GM12875 (cell line): Measurements from ENCODE around the gene TAS1R3.

Experiments used
- H3K4me3 ChIP-seq: one replicate; pipeline ENCODE4 v1.5.1; 2011; ENCODE audit warnings: low read depth, low read length, control low read depth
- TF ChIP-seq, protein P1 (sequence below): IDR thresholded peaks from 2 replicates; pipeline ENCODE4 v1.5.1; 2011; ENCODE audit warnings: low read depth, mild to moderate bottlenecking, control low read depth, inconsistent platforms, low read length, moderate library complexity, borderline replicate concordance; ENCODE audit not compliant: insufficient read depth

Gene TAS1R3

DNA sequence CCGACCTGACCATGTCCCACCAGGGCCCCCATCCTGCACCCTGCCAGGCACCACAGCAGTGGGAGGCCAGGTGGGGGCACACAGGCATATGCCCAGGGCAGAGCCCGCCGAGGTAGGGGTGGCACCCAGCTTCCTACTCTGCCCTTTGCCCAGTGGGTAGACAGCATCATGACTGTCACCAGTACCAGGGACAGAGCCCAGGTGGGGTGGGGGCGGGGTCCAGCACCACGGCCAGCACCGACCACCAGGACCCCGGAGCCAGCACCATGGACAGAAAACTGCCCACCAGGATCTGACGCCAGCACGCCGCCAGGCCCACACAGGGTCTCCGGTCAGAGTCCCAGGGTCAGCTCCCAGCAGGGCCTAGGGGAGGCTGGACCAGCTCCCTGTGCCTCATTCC, 3.8 kb downstream of the TAS1R3 start:
- TF ChIP-seq, protein P1, sequence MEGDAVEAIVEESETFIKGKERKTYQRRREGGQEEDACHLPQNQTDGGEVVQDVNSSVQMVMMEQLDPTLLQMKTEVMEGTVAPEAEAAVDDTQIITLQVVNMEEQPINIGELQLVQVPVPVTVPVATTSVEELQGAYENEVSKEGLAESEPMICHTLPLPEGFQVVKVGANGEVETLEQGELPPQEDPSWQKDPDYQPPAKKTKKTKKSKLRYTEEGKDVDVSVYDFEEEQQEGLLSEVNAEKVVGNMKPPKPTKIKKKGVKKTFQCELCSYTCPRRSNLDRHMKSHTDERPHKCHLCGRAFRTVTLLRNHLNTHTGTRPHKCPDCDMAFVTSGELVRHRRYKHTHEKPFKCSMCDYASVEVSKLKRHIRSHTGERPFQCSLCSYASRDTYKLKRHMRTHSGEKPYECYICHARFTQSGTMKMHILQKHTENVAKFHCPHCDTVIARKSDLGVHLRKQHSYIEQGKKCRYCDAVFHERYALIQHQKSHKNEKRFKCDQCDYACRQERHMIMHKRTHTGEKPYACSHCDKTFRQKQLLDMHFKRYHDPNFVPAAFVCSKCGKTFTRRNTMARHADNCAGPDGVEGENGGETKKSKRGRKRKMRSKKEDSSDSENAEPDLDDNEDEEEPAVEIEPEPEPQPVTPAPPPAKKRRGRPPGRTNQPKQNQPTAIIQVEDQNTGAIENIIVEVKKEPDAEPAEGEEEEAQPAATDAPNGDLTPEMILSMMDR: no peak
- H3K4me3 ChIP-seq: no peak overlapping the region

DNA sequence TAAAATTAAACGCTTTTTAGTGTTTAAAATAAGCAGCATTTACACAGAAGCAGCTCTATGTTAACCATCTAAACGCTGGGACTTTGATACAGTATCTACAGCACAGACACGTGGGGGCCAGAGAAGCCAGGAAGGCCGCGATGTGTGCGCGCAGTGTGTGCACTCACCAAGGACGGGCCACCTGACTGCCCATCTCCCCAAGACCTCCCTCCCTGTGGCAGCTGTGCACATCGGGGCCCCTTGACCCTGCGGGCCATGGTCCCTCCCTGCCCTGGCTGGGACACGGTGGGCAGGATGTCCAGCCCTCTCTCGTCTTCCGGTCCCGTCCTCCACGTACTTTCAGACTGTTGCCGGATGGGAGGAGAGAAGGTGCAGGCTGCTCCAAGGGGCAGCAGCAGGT, 4.2 kb downstream of the TAS1R3 start:
- no peak overlapping the region for H3K4me3 ChIP-seq
- TF ChIP-seq, protein P1: no peak

DNA sequence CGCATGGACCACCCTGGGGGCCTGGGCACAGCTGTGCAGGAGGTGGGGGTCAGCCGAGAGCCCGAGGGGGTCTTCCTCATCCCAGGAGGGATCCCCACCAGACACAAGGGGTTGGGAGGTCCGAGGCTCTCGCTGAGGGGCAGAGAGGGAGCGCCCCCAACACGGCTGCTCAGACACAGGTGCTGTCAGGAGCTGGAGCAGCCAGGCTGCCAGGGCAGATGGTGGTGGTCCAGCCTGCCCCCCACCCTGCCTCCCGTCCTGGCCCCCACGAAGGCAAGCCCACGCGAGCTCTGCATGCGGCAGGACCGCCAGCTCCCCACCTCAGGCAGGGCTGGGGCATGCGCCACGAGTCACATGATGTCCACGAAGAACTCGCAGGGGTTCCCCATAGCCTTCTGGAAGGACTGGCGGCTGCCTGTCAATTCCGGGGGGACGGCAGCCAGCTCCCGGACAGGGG, 4.7 kb downstream of the TAS1R3 start:
- no peak overlapping the region for H3K4me3 ChIP-seq
- TF ChIP-seq, protein P1: no peak

DNA sequence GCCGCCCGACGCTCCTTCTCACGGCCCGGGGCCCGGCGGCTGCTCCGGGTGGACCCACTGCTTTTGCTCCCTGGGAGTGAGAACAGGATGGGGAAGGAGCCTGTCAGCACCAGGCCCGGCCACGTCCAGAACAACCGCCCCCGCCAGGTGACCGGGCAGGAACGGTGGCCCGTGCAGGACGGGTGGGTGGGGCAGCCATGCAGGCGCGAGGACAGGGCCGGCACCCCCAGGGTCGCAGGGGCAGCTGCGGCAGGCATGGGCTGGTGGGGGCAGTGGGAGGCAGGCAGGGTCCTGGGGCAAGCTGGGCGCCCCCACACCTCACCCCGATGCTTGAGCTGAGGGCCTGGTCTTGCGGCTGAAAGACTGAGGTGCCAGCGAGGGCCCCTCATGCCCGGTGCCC, 5.4 kb downstream of the TAS1R3 start:
- TF ChIP-seq, protein P1: no peak
- H3K4me3 ChIP-seq: no peak overlapping the region

DNA sequence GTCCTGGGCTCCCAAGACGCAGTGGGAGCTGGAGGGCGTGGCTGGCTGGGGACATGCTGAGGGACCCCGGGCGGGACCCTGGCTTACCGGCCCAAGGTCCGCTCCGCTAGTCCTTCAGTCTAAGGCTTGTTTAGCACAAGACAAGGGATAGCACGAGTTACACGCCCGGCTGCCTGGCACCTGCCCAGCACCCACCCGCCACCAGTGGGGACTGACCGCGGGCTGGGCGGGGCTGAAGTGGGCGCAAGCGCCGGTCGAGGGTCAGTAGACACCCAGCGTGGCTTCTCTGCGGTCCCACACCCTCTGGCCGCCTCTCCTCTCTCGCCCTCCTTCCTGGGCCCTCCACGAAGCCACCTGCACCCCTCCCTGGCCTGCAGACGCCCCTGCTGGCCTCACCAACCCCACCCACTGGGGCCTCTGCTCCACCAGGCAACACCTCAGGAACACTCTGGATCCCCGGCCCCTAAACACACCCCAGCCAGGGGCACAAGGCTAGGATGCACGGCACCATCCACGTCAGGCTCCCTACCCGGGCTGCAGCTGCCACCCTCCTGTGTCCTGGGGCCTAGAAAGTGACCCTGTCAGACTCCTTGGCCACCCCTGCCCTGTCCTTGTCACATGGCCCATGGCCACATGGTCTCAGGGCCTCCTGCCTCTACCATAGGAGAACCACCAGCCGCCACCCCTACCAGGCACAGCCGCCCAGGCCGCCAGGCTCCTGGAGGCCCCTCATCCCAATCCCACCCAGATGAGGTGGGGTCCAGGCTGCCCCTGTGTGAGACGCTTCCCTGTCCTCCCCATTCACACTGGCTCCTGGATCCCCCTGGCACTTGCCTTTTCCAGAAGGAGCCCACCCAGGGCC, 6.1 kb downstream of the TAS1R3 start:
- TF ChIP-seq, protein P1: no peak

DNA sequence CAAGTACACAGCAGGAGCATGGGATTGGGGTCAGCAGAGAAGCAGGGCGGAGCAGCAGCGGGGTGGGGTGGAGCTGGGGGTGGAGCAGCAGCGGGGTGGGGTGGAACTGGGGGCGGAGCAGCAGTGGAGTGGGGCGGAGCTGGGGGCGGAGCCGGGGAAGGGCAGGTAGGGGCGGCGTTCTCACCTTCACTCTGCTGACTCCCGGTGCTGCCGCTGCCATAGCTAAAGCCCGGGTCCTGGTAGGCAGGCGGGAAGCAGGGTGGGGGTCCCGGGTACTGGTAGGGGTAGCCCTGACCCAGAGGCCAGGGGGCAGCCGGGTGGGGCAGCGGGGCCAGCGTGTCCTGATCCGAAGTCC, 6.7 kb downstream of the TAS1R3 start:
- H3K4me3 ChIP-seq: no peak overlapping the region
- TF ChIP-seq, protein P1: no peak

More for the DNA sequence above, 6.1 kb downstream of the TAS1R3 start:
- H3K4me3 ChIP-seq: no peak overlapping the region

DNA sequence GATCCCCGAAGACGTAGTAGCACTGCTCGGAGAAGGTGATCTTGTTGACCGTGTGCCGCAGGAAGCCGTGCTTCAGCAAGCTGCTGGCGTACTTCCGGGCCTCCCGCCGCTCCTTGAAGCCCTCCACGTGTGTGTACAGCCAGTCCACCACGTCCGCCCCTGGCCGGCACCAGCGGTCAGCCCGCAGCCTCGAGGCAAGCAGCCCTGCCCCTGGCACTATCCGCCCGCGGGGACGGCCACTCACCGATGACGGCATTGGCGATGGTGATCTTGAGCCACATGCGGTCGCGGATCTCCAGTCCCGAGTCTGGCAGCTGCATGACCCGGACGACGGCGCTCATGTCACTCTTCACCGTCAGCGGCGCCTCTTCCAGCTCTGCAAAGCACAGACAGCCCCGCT, 7.2 kb downstream of the TAS1R3 start:
- H3K4me3 ChIP-seq: no peak overlapping the region
- TF ChIP-seq, protein P1: no peak
